RKO (cell line): Measurements from ENCODE around the gene LRTM2.

ENCODE experiments used
- DNase-seq: peaks from one replicate; pipeline ENCODE4 v3.0.0-alpha.2; 2016; ENCODE audit warnings: low spot score

LRTM2 gene

GRCh38 chr12:1842183-1842904 lies 22.0 kb downstream of the LRTM2 start:
- no peak for DNase-seq

GRCh38 chr12:1842905-1843640 lies 22.7 kb downstream of the LRTM2 start:
- no peak for DNase-seq

GRCh38 chr12:1843641-1844005 lies 23.3 kb downstream of the LRTM2 start:
- DNase-seq = no peak

GRCh38 chr12:1844223-1844622 lies 23.9 kb downstream of the LRTM2 start:
- DNase-seq = no peak

GRCh38 chr12:1844661-1845409 lies 24.5 kb downstream of the LRTM2 start:
- no peak for DNase-seq

GRCh38 chr12:1845427-1845826 lies 25.1 kb downstream of the LRTM2 start:
- no peak for DNase-seq

- DNase-seq = no peak
Measured at GRCh38 chr12:1845886-1846285, 25.5 kb downstream of the LRTM2 start.

GRCh38 chr12:1846421-1847405 lies 26.3 kb downstream of the LRTM2 start:
- DNase-seq = no peak

- no peak for DNase-seq
Measured at GRCh38 chr12:1847411-1847810, 27.0 kb downstream of the LRTM2 start.

- no peak for DNase-seq
Measured at GRCh38 chr12:1848146-1848545, 27.8 kb downstream of the LRTM2 start.

- DNase-seq = no peak
Measured at GRCh38 chr12:1848745-1849144, 28.4 kb downstream of the LRTM2 start.

- peak; percentile 16 for DNase-seq
Measured at GRCh38 chr12:1851151-1851701, 30.9 kb downstream of the LRTM2 start.

GRCh38 chr12:1852076-1852475 lies 31.7 kb downstream of the LRTM2 start:
- no peak for DNase-seq

GRCh38 chr12:1853716-1854115 lies 33.4 kb downstream of the LRTM2 start:
- no peak for DNase-seq

- DNase-seq = no peak
Measured at GRCh38 chr12:1855241-1855640, 34.9 kb downstream of the LRTM2 start.

GRCh38 chr12:1857086-1857485 lies 36.7 kb downstream of the LRTM2 start:
- DNase-seq = no peak

GRCh38 chr12:1857821-1858220 lies 37.5 kb downstream of the LRTM2 start:
- no peak for DNase-seq

- no peak for DNase-seq
Measured at GRCh38 chr12:1858456-1858855, 38.1 kb downstream of the LRTM2 start.

GRCh38 chr12:1859643-1860042 lies 39.3 kb downstream of the LRTM2 start:
- DNase-seq = no peak

GRCh38 chr12:1862973-1863372 lies 42.6 kb downstream of the LRTM2 start:
- DNase-seq = no peak

GRCh38 chr12:1863823-1864222 lies 43.5 kb downstream of the LRTM2 start:
- no peak for DNase-seq
